ENCODE results near the gene OGT. TPM values are rescaled to one million over a fixed set of nuclear protein-coding genes. Genes with fewer than 3 reads are reported as not detected.
A peak's percentile ranks its signal among the peaks of the same experiment; 100 is the strongest.

OGT gene
- total RNA-seq, 1 donor from 2014 or later = 206 TPM

GRCh38 chrX:71515038-71515396 is 17.9 kb upstream of the OGT start:
- no peak overlapping the region for H3K27ac Mint-ChIP-seq
- H3K4me1 Mint-ChIP-seq = peaks cover 2% of the 10 kb centered on the region

GRCh38 chrX:71525316-71525715 is 7.6 kb upstream of the OGT start:
- no peak overlapping the region for H3K27ac Mint-ChIP-seq
- H3K27me3 Mint-ChIP-seq (ENCODE audit: low read depth) = no peaks in the 10 kb centered on the region
- no peak for DNase-seq (ENCODE audit: low spot score in 2 of 2, unreplicated experiment in 2 of 2)
- TF ChIP-seq CTCF (IDR thresholded peaks at IDR 0.05; ENCODE audit: unreplicated experiment) = no peak
- no peaks in the 10 kb centered on the region for H3K36me3 Mint-ChIP-seq
- peaks cover 16% of the 10 kb centered on the region for H3K9me3 Mint-ChIP-seq
- no peaks in the 10 kb centered on the region for H3K4me1 Mint-ChIP-seq
- H3K4me3 Mint-ChIP-seq = no peak overlapping the region

More at GRCh38 chrX:71515038-71515396, 17.9 kb upstream of the OGT start:
- no peaks in the 10 kb centered on the region for H3K27me3 Mint-ChIP-seq (ENCODE audit: low read depth)
- no peak overlapping the region for H3K4me3 Mint-ChIP-seq
- no peak for TF ChIP-seq CTCF (IDR thresholded peaks at IDR 0.05; ENCODE audit: unreplicated experiment)
- no peak for DNase-seq (ENCODE audit: low spot score in 2 of 2, unreplicated experiment in 2 of 2)
- H3K36me3 Mint-ChIP-seq = no peaks in the 10 kb centered on the region
- H3K9me3 Mint-ChIP-seq = peaks cover 24% of the 10 kb centered on the region

GRCh38 chrX:71532078-71532752 is 689 bp upstream of the OGT start:
- peak overlapping the region; percentile 84 for H3K4me3 Mint-ChIP-seq
- no peak for DNase-seq (ENCODE audit: low spot score in 2 of 2, unreplicated experiment in 2 of 2)
- H3K27ac Mint-ChIP-seq = peak overlapping the region; percentile 90
- no peaks in the 10 kb centered on the region for H3K27me3 Mint-ChIP-seq (ENCODE audit: low read depth)
- H3K36me3 Mint-ChIP-seq = no peaks in the 10 kb centered on the region
- H3K4me1 Mint-ChIP-seq = peaks cover 16% of the 10 kb centered on the region
- no peak for TF ChIP-seq CTCF (IDR thresholded peaks at IDR 0.05; ENCODE audit: unreplicated experiment)
- H3K9me3 Mint-ChIP-seq = peaks cover 19% of the 10 kb centered on the region

GRCh38 chrX:71533516-71533850 is 579 bp downstream of the OGT start:
- H3K4me3 Mint-ChIP-seq = peak overlapping the region; percentile 84
- H3K27me3 Mint-ChIP-seq (ENCODE audit: low read depth) = no peaks in the 10 kb centered on the region
- peaks cover 16% of the 10 kb centered on the region for H3K4me1 Mint-ChIP-seq
- no peak for DNase-seq (ENCODE audit: low spot score in 2 of 2, unreplicated experiment in 2 of 2)
- H3K27ac Mint-ChIP-seq = peak overlapping the region; percentile 90
- H3K9me3 Mint-ChIP-seq = peaks cover 19% of the 10 kb centered on the region
- H3K36me3 Mint-ChIP-seq = no peaks in the 10 kb centered on the region
- TF ChIP-seq CTCF (IDR thresholded peaks at IDR 0.05; ENCODE audit: unreplicated experiment) = no peak

GRCh38 chrX:71533851-71534561 is 1.1 kb downstream of the OGT start:
- peak overlapping the region; percentile 84 for H3K4me3 Mint-ChIP-seq
- H3K9me3 Mint-ChIP-seq = peaks cover 19% of the 10 kb centered on the region
- H3K27me3 Mint-ChIP-seq (ENCODE audit: low read depth) = no peaks in the 10 kb centered on the region
- peak overlapping the region; percentile 90 for H3K27ac Mint-ChIP-seq
- no peak for TF ChIP-seq CTCF (IDR thresholded peaks at IDR 0.05; ENCODE audit: unreplicated experiment)
- peak in 1 of 2 experiments; percentile 47 for DNase-seq (ENCODE audit: low spot score in 2 of 2, unreplicated experiment in 2 of 2)
- no peaks in the 10 kb centered on the region for H3K36me3 Mint-ChIP-seq
- peaks cover 16% of the 10 kb centered on the region for H3K4me1 Mint-ChIP-seq
